Suprapubic skin (tissue), 4 donors: ENCODE results near the gene TRAPPC10. TPM values are rescaled to one million over a fixed set of nuclear protein-coding genes. Genes with fewer than 3 reads are reported as not detected.

Experiments
- DNase-seq, 2 donors: peaks; one replicate each; pipeline ENCODE4 v3.0.0-alpha.2; 2019; ENCODE audit warnings: low spot score in 2 of 2
- H3K27ac ChIP-seq: fragments of 200-600 bp; sonication (generic); one replicate; pipeline ENCODE4 v1.5.1; 2019
- H3K27me3 ChIP-seq: fragments of 200-600 bp; sonication (generic); one replicate; pipeline ENCODE4 v1.5.1; 2019
- H3K36me3 ChIP-seq: fragments of 200-600 bp; sonication (generic); one replicate; pipeline ENCODE4 v1.5.1; 2019
- H3K4me1 ChIP-seq: fragments of 200-600 bp; sonication (generic); one replicate; pipeline ENCODE4 v1.5.1; 2019
- H3K4me3 ChIP-seq: fragments of 200-600 bp; sonication (generic); one replicate; pipeline ENCODE4 v1.5.1; 2019; ENCODE audit warnings: mild to moderate bottlenecking
- H3K9me3 ChIP-seq: fragments of 200-600 bp; sonication (generic); one replicate; pipeline ENCODE4 v1.5.1; 2019
- EP300 ChIP-seq: sonication (generic); formaldehyde crosslinking; IDR thresholded peaks from one replicate; pipeline ENCODE4 v1.6.1; 2017; ENCODE audit warnings: antibody characterized with exemption
- POLR2A ChIP-seq, 2 donors: fragments of 450-650 bp; IDR thresholded peaks; one replicate each; pipeline ENCODE4 v1.6.1; 2017; ENCODE audit warnings: antibody characterized with exemption in 2 of 2, mild to moderate bottlenecking in 2 of 2, moderate library complexity in 2 of 2
- POLR2AphosphoS5 ChIP-seq, 3 donors: sonication (generic); formaldehyde crosslinking; IDR thresholded peaks; one replicate each; pipeline ENCODE4 v1.6.1; 2017; ENCODE audit warnings: antibody characterized with exemption in 3 of 3
- WGBS: methylation state at CpG from one replicate; pipeline ENCODE4 v1.1.5; 2018; 5-methylcytosine and 5-hydroxymethylcytosine counted together
- total RNA-seq, 4 donors: library from RNA; depleted of rRNA; stranded (reverse); fragments of >200 nt; gene quantifications; one replicate each; pipeline ENCODE4 v1.1.0, GENCODE V29; 2016
- TF ChIP-seq, protein P1 (sequence below), 2 donors: fragments of 200-600 bp in 1 of 2; fragments of 450-650 bp in 1 of 2; sonication (generic) in 1 of 2; IDR thresholded peaks; one replicate each; pipeline ENCODE4 v1.5.1; 2016 to 2019; ENCODE audit warnings: antibody characterized with exemption in 2 of 2, mild to moderate bottlenecking in 1 of 2, moderate library complexity in 1 of 2

TRAPPC10 gene
- total RNA-seq, 4 donors from 2014 or later: 31.0 to 51.8 (median 43.0) TPM

GRCh38 chr21:44088401-44088780 lies 76.3 kb downstream of the TRAPPC10 start:
- Histone ChIP-seq H3K36me3 (peaks cover 89% of the 10 kb centered on the region), H3K4me1 (peaks cover 21% of the 10 kb centered on the region), H3K27me3 (no peaks in the 10 kb centered on the region), H3K9me3 (no peaks in the 10 kb centered on the region), H3K4me3 (no peak overlapping the region), H3K27ac (no peak overlapping the region)
- 83% methylated on average over 13 of the region's 18 CpGs for WGBS
- peak in 1 of 2 donors; percentile 33 for DNase-seq
- TF ChIP-seq, protein P1, sequence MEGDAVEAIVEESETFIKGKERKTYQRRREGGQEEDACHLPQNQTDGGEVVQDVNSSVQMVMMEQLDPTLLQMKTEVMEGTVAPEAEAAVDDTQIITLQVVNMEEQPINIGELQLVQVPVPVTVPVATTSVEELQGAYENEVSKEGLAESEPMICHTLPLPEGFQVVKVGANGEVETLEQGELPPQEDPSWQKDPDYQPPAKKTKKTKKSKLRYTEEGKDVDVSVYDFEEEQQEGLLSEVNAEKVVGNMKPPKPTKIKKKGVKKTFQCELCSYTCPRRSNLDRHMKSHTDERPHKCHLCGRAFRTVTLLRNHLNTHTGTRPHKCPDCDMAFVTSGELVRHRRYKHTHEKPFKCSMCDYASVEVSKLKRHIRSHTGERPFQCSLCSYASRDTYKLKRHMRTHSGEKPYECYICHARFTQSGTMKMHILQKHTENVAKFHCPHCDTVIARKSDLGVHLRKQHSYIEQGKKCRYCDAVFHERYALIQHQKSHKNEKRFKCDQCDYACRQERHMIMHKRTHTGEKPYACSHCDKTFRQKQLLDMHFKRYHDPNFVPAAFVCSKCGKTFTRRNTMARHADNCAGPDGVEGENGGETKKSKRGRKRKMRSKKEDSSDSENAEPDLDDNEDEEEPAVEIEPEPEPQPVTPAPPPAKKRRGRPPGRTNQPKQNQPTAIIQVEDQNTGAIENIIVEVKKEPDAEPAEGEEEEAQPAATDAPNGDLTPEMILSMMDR (IDR thresholded peaks at IDR 0.05): no peak
- no peak for TF ChIP-seq POLR2AphosphoS5 (IDR thresholded peaks at IDR 0.05)
- TF ChIP-seq EP300: no peak
- TF ChIP-seq POLR2A (IDR thresholded peaks at IDR 0.05): no peak

- Histone ChIP-seq H3K4me3 (no peak overlapping the region), H3K9me3 (no peaks in the 10 kb centered on the region), H3K27ac (no peak overlapping the region), H3K36me3 (peaks cover 92% of the 10 kb centered on the region), H3K27me3 (no peaks in the 10 kb centered on the region), H3K4me1 (peaks cover 14% of the 10 kb centered on the region)
- TF ChIP-seq POLR2A (IDR thresholded peaks at IDR 0.05) (no peak), EP300 (no peak), POLR2AphosphoS5 (IDR thresholded peaks at IDR 0.05) (no peak)
- TF ChIP-seq, protein P1 (IDR thresholded peaks at IDR 0.05): no peak
- 90% methylated on average over 28 of the region's 30 CpGs for WGBS
- DNase-seq: peak in 1 of 2 donors; percentile 53
Measured at GRCh38 chr21:44089001-44089911, 77.1 kb downstream of the TRAPPC10 start.

- H3K27ac ChIP-seq: no peak overlapping the region
- WGBS: 84% methylated on average over 8 of the region's 8 CpGs
- H3K27me3 ChIP-seq: no peaks in the 10 kb centered on the region
- H3K4me1 ChIP-seq: peaks cover 6% of the 10 kb centered on the region
- H3K4me3 ChIP-seq: no peak overlapping the region
- H3K36me3 ChIP-seq: peaks cover 92% of the 10 kb centered on the region
- peak in 1 of 2 donors; percentile 48 for DNase-seq
- no peaks in the 10 kb centered on the region for H3K9me3 ChIP-seq
- TF ChIP-seq, protein P1 (IDR thresholded peaks at IDR 0.05): no peak
- TF ChIP-seq POLR2A (IDR thresholded peaks at IDR 0.05) (no peak), POLR2AphosphoS5 (IDR thresholded peaks at IDR 0.05) (no peak), EP300 (no peak)
Measured at GRCh38 chr21:44090325-44090724, 78.2 kb downstream of the TRAPPC10 start.

- DNase-seq: peak in 1 of 2 donors; percentile 16
- TF ChIP-seq, protein P1 (IDR thresholded peaks at IDR 0.05): no peak
- no peak for TF ChIP-seq POLR2A (IDR thresholded peaks at IDR 0.05)
- no peak for TF ChIP-seq EP300
- no peak overlapping the region for H3K4me3 ChIP-seq
- H3K9me3 ChIP-seq: no peaks in the 10 kb centered on the region
- no peak overlapping the region for H3K27ac ChIP-seq
- H3K36me3 ChIP-seq: peaks cover 78% of the 10 kb centered on the region
- WGBS: 84% methylated on average over 9 of the region's 9 CpGs
- H3K4me1 ChIP-seq: peaks cover 5% of the 10 kb centered on the region
- H3K27me3 ChIP-seq: no peaks in the 10 kb centered on the region
Measured at GRCh38 chr21:44092211-44092610, 80.1 kb downstream of the TRAPPC10 start.

GRCh38 chr21:44093761-44094160 lies 81.7 kb downstream of the TRAPPC10 start:
- H3K36me3 ChIP-seq: peaks cover 62% of the 10 kb centered on the region

More at GRCh38 chr21:44093761-44094160, 81.7 kb downstream of the TRAPPC10 start:
- Histone ChIP-seq H3K27ac (no peak overlapping the region), H3K9me3 (no peaks in the 10 kb centered on the region), H3K4me1 (peaks cover 5% of the 10 kb centered on the region), H3K27me3 (no peaks in the 10 kb centered on the region), H3K4me3 (no peak overlapping the region)
- WGBS: 78% methylated on average over 6 of the region's 9 CpGs
- peak in 1 of 2 donors; percentile 29 for DNase-seq
- TF ChIP-seq EP300 (no peak), POLR2A (IDR thresholded peaks at IDR 0.05) (no peak), POLR2AphosphoS5 (IDR thresholded peaks at IDR 0.05) (no peak)
- TF ChIP-seq, protein P1 (IDR thresholded peaks at IDR 0.05): no peak
